Head of caudate nucleus (tissue), 42 donors: ENCODE data around the gene HOXA13.

ENCODE experiments used
- DNase-seq, 42 donors: peaks; one replicate each; pipeline versions ENCODE4 v3.0.0 to v3.0.0-alpha.2; 2020 to 2021; ENCODE audit warnings: mixed read lengths in 7 of 42
- intact Hi-C: fragments of 100-400 bp; cut with DNase I; formaldehyde crosslinking; loops from one replicate; pipeline ENCODE4 v1.15.0; 2022

Gene HOXA13

GRCh38 chr7:27148756-27149641 is 50.9 kb downstream of the HOXA13 start:
- intact Hi-C loops: no loop called here

DNA sequence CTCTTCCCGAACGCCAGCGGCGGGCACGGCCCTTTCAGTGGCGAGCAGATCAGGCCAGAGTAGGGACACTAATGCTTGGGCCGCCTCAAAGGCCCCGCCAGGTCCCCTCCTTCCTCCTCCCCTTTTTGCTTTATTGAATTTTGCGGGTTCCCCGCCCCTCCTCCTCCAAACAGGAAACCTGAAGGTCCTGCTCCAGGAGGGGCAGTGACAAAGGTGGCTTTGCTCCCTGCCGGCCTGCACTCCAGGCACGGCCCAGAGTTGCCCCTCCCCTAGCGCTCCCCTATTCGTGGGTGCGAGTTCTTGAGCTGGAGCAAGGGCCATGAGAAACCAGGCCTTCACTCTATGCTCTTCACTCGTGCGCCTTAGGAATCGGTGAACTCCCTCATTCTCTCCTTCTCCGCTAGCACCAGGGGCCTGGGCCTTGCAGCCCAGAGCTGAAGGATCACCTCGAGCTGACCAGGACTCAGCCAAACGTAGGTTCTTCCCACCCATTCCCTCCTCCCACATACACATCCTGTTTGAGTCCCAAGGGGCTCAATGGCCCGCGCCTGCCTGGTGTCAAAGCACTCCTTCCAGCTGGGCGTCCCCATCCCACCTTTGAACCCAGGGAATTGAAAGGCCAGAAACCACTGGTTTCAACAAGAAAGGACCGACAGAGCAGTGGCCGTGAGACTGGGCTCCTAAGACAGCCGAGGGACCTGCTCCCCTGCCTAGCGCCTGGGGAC is 51.7 kb downstream of the HOXA13 start:
- peak in 3 of 42 donors; percentile 1 to 13 (median 9) for DNase-seq
- intact Hi-C loops: no loop called here

More at GRCh38 chr7:27148756-27149641, 50.9 kb downstream of the HOXA13 start:
- DNase-seq: peak in 1 of 42 donors; percentile 6

DNA sequence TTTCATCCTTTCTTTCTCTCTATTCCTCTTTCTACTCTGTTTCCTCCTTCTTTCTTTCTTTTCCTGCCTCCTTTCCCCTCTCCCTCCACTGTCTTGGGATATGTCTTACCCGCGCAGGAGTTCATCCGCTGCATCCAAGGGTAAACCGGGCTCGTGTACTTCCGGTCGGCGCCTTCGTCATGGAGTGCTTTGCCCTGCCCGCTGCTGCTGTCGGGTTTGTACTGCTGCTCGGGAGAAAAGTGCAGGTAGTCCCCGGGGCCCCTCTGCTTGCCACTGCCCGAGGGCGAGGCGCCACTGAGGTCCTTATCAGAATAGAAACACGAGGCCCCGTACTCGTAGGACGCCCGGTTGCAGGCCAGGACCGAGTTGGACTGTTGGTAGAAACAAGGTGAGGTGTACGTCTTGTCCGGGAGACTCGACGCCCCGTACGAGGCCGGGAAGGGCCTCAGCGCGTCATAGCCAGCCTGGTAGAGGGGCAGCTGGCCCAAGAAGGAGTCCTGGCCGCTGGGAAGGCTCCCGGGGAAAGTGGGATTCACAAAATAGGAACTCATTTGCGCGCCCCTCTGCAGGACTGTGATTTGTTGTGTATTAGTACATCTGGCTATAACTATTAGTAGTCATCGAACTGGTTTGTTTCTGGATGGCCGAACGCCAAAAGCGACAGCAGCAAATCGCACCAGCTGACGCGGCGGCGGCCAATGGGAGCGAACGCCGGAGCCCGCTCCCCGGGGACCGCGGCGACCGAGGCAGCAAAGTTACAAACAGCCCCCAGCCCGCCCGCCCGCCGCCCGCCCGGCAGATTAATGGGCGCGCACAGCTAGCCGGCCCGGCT is 52.5 kb downstream of the HOXA13 start, which contains the start of gene HOXA6:
TSS of gene HOXA6 (minus strand) at position 576 of the 832 bp plus-strand sequence. CDS start at position 551, 25 bp downstream.
- intact Hi-C loops: no loop called here
- peak in 3 of 42 donors; percentile 12 to 19 (median 14) for DNase-seq

DNA sequence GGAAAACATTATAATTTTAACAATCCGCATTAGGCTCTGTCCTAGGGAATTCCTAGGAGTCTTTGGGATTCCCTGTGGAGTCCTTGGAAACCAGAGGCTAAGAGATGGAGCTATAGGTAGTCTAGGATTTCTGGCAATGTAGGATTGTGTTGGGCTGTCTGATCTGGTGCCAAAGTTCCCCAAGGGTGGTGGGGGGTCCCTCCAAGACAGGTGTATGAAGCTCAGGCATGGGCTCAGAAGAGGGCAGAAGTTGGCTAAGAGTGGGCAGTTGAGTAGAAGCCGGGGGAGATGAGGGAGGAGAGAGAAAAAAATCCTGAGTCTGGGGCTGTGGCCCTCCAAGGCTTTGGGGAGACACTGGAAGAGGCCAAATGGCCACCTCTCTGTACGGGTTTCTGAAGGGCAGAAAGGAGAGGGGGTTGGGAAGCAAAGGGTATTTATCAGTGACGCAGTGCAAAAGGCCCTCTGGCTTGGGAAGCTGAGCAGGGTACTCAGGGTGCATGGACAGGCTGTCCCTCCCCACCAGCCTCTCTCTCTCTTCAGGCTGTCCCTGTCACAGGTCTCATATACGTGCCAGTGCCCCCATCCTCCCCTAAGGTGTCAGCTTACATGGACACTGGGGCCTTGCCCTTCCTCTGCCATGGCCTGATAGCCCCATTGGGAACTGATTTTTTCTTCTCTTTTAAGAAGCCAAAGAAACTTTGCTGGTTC is 53.2 kb downstream of the HOXA13 start:
- DNase-seq: peak in 2 of 42 donors; percentile 9 to 19
- intact Hi-C loops: no loop called here

DNA sequence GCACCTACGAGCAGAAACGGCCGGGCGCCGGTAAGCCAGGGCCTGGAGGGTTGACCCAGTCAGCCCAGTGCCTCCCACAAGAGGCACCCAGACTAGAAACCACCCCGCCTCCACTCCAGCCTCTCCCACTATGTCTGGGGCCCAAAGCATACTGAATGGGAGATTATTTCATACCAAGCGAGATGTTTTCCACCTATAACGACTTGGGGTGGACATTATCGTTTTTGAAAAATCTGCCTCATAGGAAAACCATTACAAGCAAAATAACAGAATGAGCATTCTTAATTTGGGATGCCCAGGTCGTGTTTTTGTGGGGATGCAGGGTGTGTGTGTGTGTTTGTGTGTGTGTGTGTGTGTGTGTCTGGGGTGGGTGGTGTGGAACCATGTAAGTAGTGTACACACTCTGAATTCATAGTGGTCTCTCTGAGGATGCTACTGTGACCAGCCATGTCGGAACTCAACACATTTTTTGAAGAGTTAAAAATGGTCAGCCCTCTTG is 53.9 kb downstream of the HOXA13 start:
- peak in 2 of 42 donors; percentile 2 to 13 for DNase-seq
- intact Hi-C loops: no loop called here

DNA sequence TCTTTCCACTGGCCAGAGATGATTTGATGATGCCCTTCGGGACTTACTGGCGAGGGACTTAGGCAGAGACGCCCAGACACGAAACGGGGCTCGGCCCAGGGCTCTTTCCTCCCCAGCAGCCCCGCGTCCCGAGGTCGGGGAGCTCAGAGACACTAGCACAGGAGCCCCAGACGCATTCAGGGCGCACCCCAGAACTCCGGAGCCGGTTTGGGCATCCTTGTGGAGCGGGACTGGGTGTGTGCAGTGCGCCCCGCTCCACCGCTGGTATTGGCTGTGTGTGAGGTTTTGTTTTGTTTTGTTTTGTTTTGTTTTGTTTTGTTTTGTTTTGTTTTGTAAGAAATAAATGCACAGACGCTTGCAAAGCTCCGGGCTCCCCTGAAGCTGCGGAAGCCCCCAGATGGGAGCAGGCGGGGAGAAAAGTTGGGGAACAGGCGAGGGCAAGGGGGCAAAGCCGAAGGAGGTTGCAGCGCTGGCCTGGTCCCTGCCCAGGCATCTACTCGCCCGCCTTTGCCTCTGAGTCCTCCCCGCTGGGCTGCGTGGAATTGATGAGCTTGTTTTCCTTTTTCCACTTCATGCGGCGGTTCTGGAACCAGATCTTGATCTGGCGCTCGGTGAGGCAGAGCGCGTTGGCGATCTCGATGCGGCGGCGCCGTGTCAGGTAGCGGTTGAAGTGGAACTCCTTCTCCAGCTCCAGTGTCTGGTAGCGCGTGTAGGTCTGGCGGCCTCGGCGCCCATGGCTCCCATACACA is 54.6 kb downstream of the HOXA13 start:
- intact Hi-C loops: no loop called here
- peak in 2 of 42 donors; percentile 14 to 19 for DNase-seq

- intact Hi-C loops: no loop called here
- DNase-seq: no peak
These were observed 55.1 kb downstream of the HOXA13 start for GRCh38 chr7:27144781-27145164.
